Measurements from ENCODE around the gene SIRT3.

The SIRT3 gene

GRCh38 chr11:210803-211180 is 25.4 kb downstream of the SIRT3 start:
- no peak for DNase-seq
- H3K27ac ChIP-seq (ENCODE audit: low read length) = no peak overlapping the region
- H3K36me3 ChIP-seq (replicated peaks; ENCODE audit: insufficient read depth, low read length) = peaks cover 19% of the 10 kb centered on the region; the same call in 1 of the 2 replicates
- peaks cover 48% of the 10 kb centered on the region for H3K79me2 ChIP-seq (ENCODE audit: low read length)
- H2AFZ ChIP-seq (ENCODE audit: low read length) = no peak overlapping the region
- H3K27me3 ChIP-seq (replicated peaks; ENCODE audit: insufficient read depth, low read length) = no peaks in the 10 kb centered on the region
- no peak overlapping the region for H3K9ac ChIP-seq (ENCODE audit: low read length)
- H3K4me3 ChIP-seq (ENCODE audit: low read length) = no peak overlapping the region
- no peaks in the 10 kb centered on the region for H3K9me3 ChIP-seq (replicated peaks; ENCODE audit: insufficient read depth, low read length)
- TF ChIP-seq EZH2 (optimal IDR thresholded peaks at IDR 0.05; ENCODE audit: low read depth, low read length) (no peak), CTCF (IDR thresholded peaks at IDR 0.05; ENCODE audit: low read length) (no peak), EZH2phosphoT487 (IDR thresholded peaks at IDR 0.05; ENCODE audit: low read length) (no peak)
- H3K4me2 ChIP-seq (ENCODE audit: low read depth, low read length) = no peak overlapping the region
- H4K20me1 ChIP-seq (ENCODE audit: insufficient read depth, low read length) = no peaks in the 10 kb centered on the region
- peaks cover 10% of the 10 kb centered on the region for H3F3A ChIP-seq (ENCODE audit: insufficient read depth, low read length)
- H3K9me2 ChIP-seq (replicated peaks; ENCODE audit: insufficient read depth, low read length) = no peaks in the 10 kb centered on the region
- H3K4me1 ChIP-seq (ENCODE audit: low read length) = peaks cover 16% of the 10 kb centered on the region

GRCh38 chr11:210122-210802 is 25.9 kb downstream of the SIRT3 start:
- no peaks in the 10 kb centered on the region for H3K9me3 ChIP-seq (replicated peaks; ENCODE audit: insufficient read depth, low read length)
- TF ChIP-seq EZH2 (optimal IDR thresholded peaks at IDR 0.05; ENCODE audit: low read depth, low read length) = no peak
- TF ChIP-seq CTCF (IDR thresholded peaks at IDR 0.05; ENCODE audit: low read length) = no peak
- no peaks in the 10 kb centered on the region for H3K9me2 ChIP-seq (replicated peaks; ENCODE audit: insufficient read depth, low read length)
- peak overlapping the region; percentile 97; the same call in 1 of the 2 replicates for H3K4me2 ChIP-seq (ENCODE audit: low read depth, low read length)
- no peaks in the 10 kb centered on the region for H3K27me3 ChIP-seq (replicated peaks; ENCODE audit: insufficient read depth, low read length)
- H3K4me3 ChIP-seq (ENCODE audit: low read length) = no peak overlapping the region
- peaks cover 19% of the 10 kb centered on the region for H3K36me3 ChIP-seq (replicated peaks; ENCODE audit: insufficient read depth, low read length)
- peaks cover 53% of the 10 kb centered on the region for H3K79me2 ChIP-seq (ENCODE audit: low read length)
- no peak overlapping the region for H2AFZ ChIP-seq (ENCODE audit: low read length)
- H3F3A ChIP-seq (ENCODE audit: insufficient read depth, low read length) = peaks cover 10% of the 10 kb centered on the region
- no peaks in the 10 kb centered on the region for H4K20me1 ChIP-seq (ENCODE audit: insufficient read depth, low read length)
- peak overlapping the region; percentile 3; the same call in 1 of the 2 replicates for H3K9ac ChIP-seq (ENCODE audit: low read length)
- H3K4me1 ChIP-seq (ENCODE audit: low read length) = peaks cover 16% of the 10 kb centered on the region
- DNase-seq = no peak
- H3K27ac ChIP-seq (ENCODE audit: low read length) = no peak overlapping the region

GRCh38 chr11:209275-210121 is 26.6 kb downstream of the SIRT3 start:
- no peak for DNase-seq
- no peak overlapping the region for H3K27ac ChIP-seq (ENCODE audit: low read length)
- TF ChIP-seq EZH2 (optimal IDR thresholded peaks at IDR 0.05; ENCODE audit: low read depth, low read length) (no peak), EZH2phosphoT487 (IDR thresholded peaks at IDR 0.05; ENCODE audit: low read length) (no peak), CTCF (IDR thresholded peaks at IDR 0.05; ENCODE audit: low read length) (no peak)
- no peaks in the 10 kb centered on the region for H3K9me2 ChIP-seq (replicated peaks; ENCODE audit: insufficient read depth, low read length)
- H3K9ac ChIP-seq (ENCODE audit: low read length) = peak overlapping the region; percentile 98
- 0 out of 2 replicates have a peak overlapping the region, but pooled peaks have one; percentile 20 for H2AFZ ChIP-seq (ENCODE audit: low read length)
- H4K20me1 ChIP-seq (ENCODE audit: insufficient read depth, low read length) = no peaks in the 10 kb centered on the region
- H3K36me3 ChIP-seq (replicated peaks; ENCODE audit: insufficient read depth, low read length) = peaks cover 18% of the 10 kb centered on the region
- H3K4me2 ChIP-seq (ENCODE audit: low read depth, low read length) = peak overlapping the region; percentile 97
- no peaks in the 10 kb centered on the region for H3K27me3 ChIP-seq (replicated peaks; ENCODE audit: insufficient read depth, low read length)
- H3K79me2 ChIP-seq (ENCODE audit: low read length) = peaks cover 61% of the 10 kb centered on the region
- H3F3A ChIP-seq (ENCODE audit: insufficient read depth, low read length) = peaks cover 10% of the 10 kb centered on the region
- peak overlapping the region; percentile 97 for H3K4me3 ChIP-seq (ENCODE audit: low read length)
- no peaks in the 10 kb centered on the region for H3K9me3 ChIP-seq (replicated peaks; ENCODE audit: insufficient read depth, low read length)
- H3K4me1 ChIP-seq (ENCODE audit: low read length) = peaks cover 16% of the 10 kb centered on the region
